ENCODE data around the gene GAB2.
"Not testable (repeated sequence)": the region's sequence is repeated elsewhere in the genome, so short reads cannot be mapped to it uniquely, and the experiment has no call there.

GAB2 gene

GRCh38 chr11:78417175-78417887 is at the start of gene GAB2:
Gene GAB2 (minus strand): TSS chr11:78417820. CDS start chr11:78417720, 100 bp downstream.
- no peak for DNase-seq

GRCh38 chr11:78467370-78467769 is 49.8 kb upstream of the GAB2 start:
- no peak for DNase-seq

GRCh38 chr11:78465169-78465942 is 47.7 kb upstream of the GAB2 start:
- DNase-seq: no peak

GRCh38 chr11:78464787-78465168 is 47.2 kb upstream of the GAB2 start:
- DNase-seq: not testable (repeated sequence)

- no peak for DNase-seq
These were observed 42.9 kb upstream of the GAB2 start for GRCh38 chr11:78460471-78460870.

- no peak for DNase-seq
These were observed 42.1 kb upstream of the GAB2 start for GRCh38 chr11:78459738-78460137.

GRCh38 chr11:78457448-78457847 is 39.8 kb upstream of the GAB2 start:
- no peak for DNase-seq

GRCh38 chr11:78453140-78453935 is 35.7 kb upstream of the GAB2 start:
- DNase-seq: no peak

GRCh38 chr11:78451371-78452150 is 33.9 kb upstream of the GAB2 start:
- DNase-seq: no peak

GRCh38 chr11:78450866-78451265 is 33.2 kb upstream of the GAB2 start:
- peak; percentile 68 for DNase-seq

GRCh38 chr11:78449866-78450265 is 32.2 kb upstream of the GAB2 start:
- DNase-seq: no peak

GRCh38 chr11:78446210-78446609 is 28.6 kb upstream of the GAB2 start:
- peak; percentile 91 for DNase-seq

GRCh38 chr11:78444726-78445125 is 27.1 kb upstream of the GAB2 start:
- DNase-seq: no peak

GRCh38 chr11:78441956-78442355 is 24.3 kb upstream of the GAB2 start:
- DNase-seq: no peak

- no peak for DNase-seq
These were observed 20.8 kb upstream of the GAB2 start for GRCh38 chr11:78438298-78438975.

- DNase-seq: no peak
These were observed 15.3 kb upstream of the GAB2 start for GRCh38 chr11:78432956-78433355.

GRCh38 chr11:78432058-78432515 is 14.5 kb upstream of the GAB2 start:
- peak; percentile 88 for DNase-seq

GRCh38 chr11:78429660-78430059 is 12.0 kb upstream of the GAB2 start:
- DNase-seq: peak; percentile 98

- peak; percentile 99 for DNase-seq
These were observed 11.6 kb upstream of the GAB2 start for GRCh38 chr11:78429209-78429608.

GRCh38 chr11:78428773-78429172 is 11.2 kb upstream of the GAB2 start:
- DNase-seq: no peak

- DNase-seq: peak; percentile 85
These were observed 10.6 kb upstream of the GAB2 start for GRCh38 chr11:78428266-78428636.

Measured in OCI-M1 (cell line).